K562 (cell line): Measurements from ENCODE around the gene DCAF4L1. TPM values are rescaled to one million over a fixed set of nuclear protein-coding genes. Genes with fewer than 3 reads are reported as not detected.

Source experiments
- ATAC-seq: fragments of 200-7000 bp; cut with Tn5 transposase; 3 replicates; pipeline ENCODE4 v1.9.1; 2020; ENCODE audit warnings: moderate library complexity
- BruUV-seq: library from RNA; stranded (reverse); fragments of 400-500 nt; replicated peaks from 2 replicates; lab custom pipeline; 2021; lab: Mats Ljungman, UMichigan
- CTCF ChIA-PET: fragments of 300-600 bp; formaldehyde crosslinking; extraction: SDS; loops from one replicate; lab custom pipeline; 2021; ENCODE audit warnings: low intra/inter-chr PET ratio; lab: Yijun Ruan, JAX
- POLR2A ChIA-PET: fragments of 300-600, 350-650 bp; sonication (Branson Sonifier 250); formaldehyde crosslinking; extraction: SDS; loops from one replicate; lab custom pipeline; 2021; ENCODE audit warnings: antibody characterized with exemption, inconsistent platforms; lab: Yijun Ruan, JAX
- DNase-seq, 4 experiments: peaks; one replicate each; pipeline versions ENCODE4 v3.0.0 to v3.0.0-alpha.2; 2011 to 2018; ENCODE audit warnings: low spot score in 3 of 4, mixed read lengths in 3 of 4; ENCODE audit errors: extremely low read depth in 1 of 4
- FAIRE-seq: peaks from 2 replicates; lab custom pipeline; 2011; peaks lifted over from hg19 to GRCh38; lab: Jason Lieb, UNC
- H2AFZ ChIP-seq: 2 replicates; pipeline ENCODE4 v1.6.0; 2011; ENCODE audit warnings: low read depth, low read length, control low read depth, inconsistent platforms
- H3K27ac ChIP-seq: fragments of 200-600 bp; 3 replicates; pipeline ENCODE4 v1.8.0; 2011; ENCODE audit warnings: low read depth, mild to moderate bottlenecking, control low read depth, inconsistent platforms, low read length, moderate library complexity, mixed read lengths; ENCODE audit errors: extremely low read depth
- H3K27me3 ChIP-seq, 2 experiments: fragments of 300-600 bp in 1 of 2; 2 replicates in 1 of 2; 3 replicates in 1 of 2; pipeline versions ENCODE4 v1.6.0 to v1.8.0; 2011; ENCODE audit warnings: inconsistent platforms in 2 of 2, low read length in 2 of 2, mild to moderate bottlenecking in 1 of 2, mixed read lengths in 1 of 2, moderate library complexity in 1 of 2; ENCODE audit not compliant: control insufficient read depth in 2 of 2, insufficient read depth in 2 of 2
- H3K36me3 ChIP-seq: fragments of 300-600 bp; 3 replicates; pipeline ENCODE4 v1.8.0; 2011; ENCODE audit warnings: mild to moderate bottlenecking, low read length, inconsistent platforms; ENCODE audit not compliant: control insufficient read depth, insufficient read depth
- H3K4me1 ChIP-seq, 2 experiments: fragments of 200-600 bp in 1 of 2; replicated peaks in 1 of 2; 2 replicates in 1 of 2; 3 replicates in 1 of 2; pipeline versions ENCODE4 v1.5.1 to v1.8.0; 2011; ENCODE audit warnings: inconsistent platforms in 2 of 2, low read length in 2 of 2, mild to moderate bottlenecking in 1 of 2, mixed read lengths in 1 of 2, moderate library complexity in 1 of 2; ENCODE audit not compliant: control insufficient read depth in 2 of 2, insufficient read depth in 2 of 2
- H3K4me2 ChIP-seq: 2 replicates; pipeline ENCODE4 v1.6.1; 2011; ENCODE audit warnings: low read length, control low read depth, inconsistent platforms, mixed read lengths; ENCODE audit not compliant: insufficient read depth
- H3K4me3 ChIP-seq: fragments of 200-600 bp; sonication (generic), shearing (Covaris generic); 2 replicates; pipeline ENCODE4 v1.5.1; 2016; ENCODE audit warnings: control low read depth, inconsistent platforms
- H3K79me2 ChIP-seq: fragments of 200-600 bp; 3 replicates; pipeline ENCODE4 v1.8.0; 2011; ENCODE audit warnings: low read length, inconsistent platforms; ENCODE audit not compliant: control insufficient read depth, insufficient read depth
- H3K9ac ChIP-seq, 2 experiments: 2 replicates each; pipeline versions ENCODE4 v1.6.0 to v1.6.1; 2011; ENCODE audit warnings: low read depth in 2 of 2, low read length in 2 of 2, control low read depth in 1 of 2, inconsistent platforms in 1 of 2, mild to moderate bottlenecking in 1 of 2, mixed read lengths in 1 of 2; ENCODE audit not compliant: insufficient read depth in 1 of 2
- H3K9me1 ChIP-seq: one replicate; pipeline ENCODE4 v1.6.0; 2011; ENCODE audit warnings: inconsistent platforms, mild to moderate bottlenecking, low read length, moderate library complexity; ENCODE audit not compliant: control insufficient read depth, insufficient read depth
- H3K9me3 ChIP-seq: replicated peaks from 2 replicates; pipeline ENCODE4 v1.5.1; 2011; ENCODE audit warnings: low read depth, low read length, inconsistent platforms; ENCODE audit not compliant: control insufficient read depth, insufficient read depth
- H4K20me1 ChIP-seq: replicated peaks from 2 replicates; pipeline ENCODE4 v1.6.1; 2011; ENCODE audit warnings: low read length, inconsistent platforms, mixed read lengths; ENCODE audit not compliant: control insufficient read depth, insufficient read depth
- BMI1 ChIP-seq: fragments of 150-350 bp; IDR thresholded peaks from 2 replicates; pipeline ENCODE4 v1.6.1; 2014; ENCODE audit warnings: low read length
- MTA1 ChIP-seq: fragments of 450-650 bp; IDR thresholded peaks from 2 replicates; pipeline ENCODE4 v1.6.1; 2017; ENCODE audit warnings: borderline replicate concordance
- MTF1 ChIP-seq: fragments of 250-450 bp; sonication (Bioruptor Pico); IDR thresholded peaks from 2 replicates; pipeline ENCODE4 v1.9.0; 2021; ENCODE audit warnings: moderate library complexity, mild to moderate bottlenecking, inconsistent platforms, borderline replicate concordance
- NCOR1 ChIP-seq: fragments of 450-650 bp; IDR thresholded peaks from 2 replicates; pipeline ENCODE4 v1.6.1; 2016; ENCODE audit warnings: mild to moderate bottlenecking, moderate library complexity
- NFE2L1 ChIP-seq: fragments of 450-650 bp; IDR thresholded peaks from 2 replicates; pipeline ENCODE4 v1.6.1; 2016; ENCODE audit warnings: missing genetic modification characterization, low read depth, mild to moderate bottlenecking, missing compliant biosample characterization, moderate library complexity, borderline replicate concordance
- NFXL1 ChIP-seq: fragments of 450-650 bp; formaldehyde crosslinking; IDR thresholded peaks from 2 replicates; pipeline ENCODE4 v1.4.0; 2021; ENCODE audit warnings: mild to moderate bottlenecking
- NR0B1 ChIP-seq: fragments of 450-650 bp; IDR thresholded peaks from one replicate; pipeline ENCODE4 v1.6.1; 2018; ENCODE audit warnings: mild to moderate bottlenecking, moderate library complexity; ENCODE audit not compliant: partially characterized antibody
- SNRNP70 ChIP-seq: fragments of 200-400 bp; formaldehyde crosslinking; optimal IDR thresholded peaks from 2 replicates; pipeline ENCODE3; 2017; ENCODE audit warnings: low read depth, low read length
- SPI1 ChIP-seq: IDR thresholded peaks from 2 replicates; pipeline ENCODE4 v1.6.1; 2011; ENCODE audit warnings: low read depth, low read length, control low read depth, borderline replicate concordance
- TEAD4 ChIP-seq, 2 experiments: sonication (generic) in 1 of 2; formaldehyde crosslinking in 1 of 2; IDR thresholded peaks; 2 replicates each; pipeline versions ENCODE4 v1.6.1 to v1.8.0; 2012 to 2022; ENCODE audit warnings: borderline replicate concordance in 1 of 2, inconsistent platforms in 1 of 2, low read length in 1 of 2, mild to moderate bottlenecking in 1 of 2, missing genetic modification reagents in 1 of 2
- ZNF354B ChIP-seq: fragments of 250-450 bp; sonication (Bioruptor Pico); IDR thresholded peaks from 2 replicates; pipeline ENCODE4 v1.4.0; 2020
- ZSCAN29 ChIP-seq: fragments of 450-650 bp; IDR thresholded peaks from 2 replicates; pipeline ENCODE4 v1.6.1; 2017
- WGBS: fragments of 100-300 bp; shearing (Covaris generic); methylation state at CpG from one replicate; pipeline ENCODE4 v1.1.6; 2016; ENCODE audit warnings: low coverage, mixed read lengths; ENCODE audit not compliant: insufficient coverage; ENCODE audit errors: missing lambda C conversion rate; 5-methylcytosine and 5-hydroxymethylcytosine counted together
- in situ Hi-C: fragments of 300-500 bp; cut with MboI; formaldehyde crosslinking; loops from 4 replicates; pipeline ENCODE4 v1.15.0; 2018; ENCODE audit warnings: inconsistent platforms, mixed read lengths
- intact Hi-C: fragments of 100-400 bp; cut with micrococcal nuclease; formaldehyde crosslinking; loops from 2 replicates; pipeline ENCODE4 v1.14.2; 2022
- polyA plus RNA-seq, 8 experiments: library from polyadenylated mRNA; depleted of rRNA in 4 of 8; stranded (reverse) in 5 of 8; unstranded in 3 of 8; fragments of >200 nt; fragmentation: Nextera tagmentation in 2 of 8; fragmentation: Illumina TruSeq in 1 of 8; extraction: Ambion mirVana in 2 of 8; extraction: Trizol in 1 of 8; gene quantifications; 2 replicates each; pipeline versions ENCODE4 v1.2.1 to v1.2.3, GENCODE V29; 2011 to 2014; ENCODE audit warnings: inconsistent platforms in 1 of 8, missing spikeins in 1 of 8
- total RNA-seq, 7 experiments: library from RNA; depleted of rRNA in 6 of 7; stranded (reverse); fragments of >200 nt in 6 of 7; fragmentation: Illumina TruSeq in 2 of 7; extraction: Trizol in 2 of 7; gene quantifications; 2 replicates each; pipeline versions ENCODE4 v1.2.1 to v1.2.3, GENCODE V29; 2011 to 2021; ENCODE audit warnings: low replicate concordance in 1 of 7

The DCAF4L1 gene
- total and polyA plus RNA-seq, 9 of the 15 experiments (the other 6 are each of a cell fraction or from before 2014, with no cell fraction given): 0.17 to 0.64 (median 0.36) TPM

- Histone ChIP-seq H3K9me3 (no peaks in the 10 kb centered on the region; the same call in 1 of the 2 replicates), H3K9ac (no peak overlapping the region), H3K36me3 (no peaks in the 10 kb centered on the region), H3K4me3 (no peak overlapping the region), H3K4me2 (no peak overlapping the region), H3K79me2 (no peaks in the 10 kb centered on the region), H4K20me1 (no peaks in the 10 kb centered on the region), H3K27ac (no peak overlapping the region), H3K27me3 (no peaks in the 10 kb centered on the region), H3K4me1 (no peaks in the 10 kb centered on the region), H2AFZ (no peak overlapping the region), H3K9me1 (no peaks in the 10 kb centered on the region)
- POLR2A ChIA-PET: interaction anchor here (1.6 kb wide), 1 partner anchor 9 kb away, joined by 4 read pairs; no protein-coding TSS in a partner anchor
- no peak for DNase-seq
- no peak for ATAC-seq
- CTCF ChIA-PET: no interaction called here
- no TSS peak for BruUV-seq
- 0% methylated on average over 1 of the region's 1 CpG for WGBS
- TF ChIP-seq SPI1 (no peak), ZNF354B (CRISPR knock-in tag) (no peak), ZSCAN29 (no peak), NFE2L1 (no peak), BMI1 (no peak), NR0B1 (no peak), TEAD4 (IDR thresholded peaks at IDR 0.05; ENCODE audit: low read length) (no peak), TEAD4 (CRISPR knock-in tag; IDR thresholded peaks at IDR 0.05; ENCODE audit: borderline replicate concordance) (no peak), NFXL1 (CRISPR knock-in tag) (no peak), MTF1 (CRISPR knock-in tag) (no peak), MTA1 (no peak), SNRNP70 (no peak), NCOR1 (no peak)
- intact Hi-C loops: no loop called here
- in situ Hi-C loops: no loop called here
- no peak for FAIRE-seq
Measured at GRCh38 chr4:41975341-41975740, 6.2 kb upstream of the DCAF4L1 start.
